Measurements from ENCODE around the gene CRYBG2.
"Not testable (repeated sequence)": the region's sequence is repeated elsewhere in the genome, so short reads cannot be mapped to it uniquely, and the experiment has no call there.

Gene CRYBG2

GRCh38 chr1:26353976-26354820 lies at the start of gene CRYBG2:
TSS of gene CRYBG2 (minus strand) at chr1:26354130. CDS start at chr1:26346657, 7,473 bp downstream.
- no peak for DNase-seq

- DNase-seq: no peak
Observed at GRCh38 chr1:26403656-26404055, 49.7 kb upstream of the CRYBG2 start.

- no peak for DNase-seq
Observed at GRCh38 chr1:26401891-26402290, 48.0 kb upstream of the CRYBG2 start.

GRCh38 chr1:26399034-26399433 lies 45.1 kb upstream of the CRYBG2 start:
- DNase-seq: no peak

GRCh38 chr1:26395754-26396153 lies 41.8 kb upstream of the CRYBG2 start:
- no peak for DNase-seq

GRCh38 chr1:26391450-26391849 lies 37.5 kb upstream of the CRYBG2 start:
- DNase-seq: no peak

- DNase-seq: no peak
Observed at GRCh38 chr1:26389604-26390247, 35.8 kb upstream of the CRYBG2 start.

GRCh38 chr1:26388791-26389445 lies 35.0 kb upstream of the CRYBG2 start:
- DNase-seq: no peak

- no peak for DNase-seq
Observed at GRCh38 chr1:26387447-26387846, 33.5 kb upstream of the CRYBG2 start.

GRCh38 chr1:26385063-26385462 lies 31.1 kb upstream of the CRYBG2 start:
- DNase-seq: not testable (repeated sequence)

- no peak for DNase-seq
Observed at GRCh38 chr1:26384076-26384475, 30.1 kb upstream of the CRYBG2 start.

- no peak for DNase-seq
Observed at GRCh38 chr1:26378879-26379251, 24.9 kb upstream of the CRYBG2 start.

GRCh38 chr1:26378088-26378878 lies 24.4 kb upstream of the CRYBG2 start:
- no peak for DNase-seq

GRCh38 chr1:26376050-26376449 lies 22.1 kb upstream of the CRYBG2 start:
- no peak for DNase-seq

GRCh38 chr1:26375081-26375480 lies 21.2 kb upstream of the CRYBG2 start:
- no peak for DNase-seq

- not testable (repeated sequence) for DNase-seq
Observed at GRCh38 chr1:26374361-26374760, 20.4 kb upstream of the CRYBG2 start.

- no peak for DNase-seq
Observed at GRCh38 chr1:26373789-26374188, 19.9 kb upstream of the CRYBG2 start.

GRCh38 chr1:26373281-26373680 lies 19.4 kb upstream of the CRYBG2 start:
- no peak for DNase-seq

- DNase-seq: not testable (repeated sequence)
Observed at GRCh38 chr1:26372611-26373010, 18.7 kb upstream of the CRYBG2 start, which contains the start of gene ZNF683. TSS of gene ZNF683 (minus strand) at chr1:26372750. CDS start at chr1:26368571, 4,179 bp downstream.

- DNase-seq: no peak
Observed at GRCh38 chr1:26372039-26372438, 18.1 kb upstream of the CRYBG2 start.

- no peak for DNase-seq
Observed at GRCh38 chr1:26370591-26371382, 16.9 kb upstream of the CRYBG2 start.

- DNase-seq: no peak
Observed at GRCh38 chr1:26368486-26368885, 14.6 kb upstream of the CRYBG2 start.
